ENCODE data around the gene SYT3.

- TF ChIP-seq CTCF (CRISPR knock-in tag; IDR thresholded peaks at IDR 0.05) (no peak), REPIN1 (CRISPR knock-in tag; IDR thresholded peaks at IDR 0.05; ENCODE audit: borderline replicate concordance, low read depth) (no peak), ZNF775 (CRISPR knock-in tag; IDR thresholded peaks at IDR 0.05; ENCODE audit: borderline replicate concordance) (no peak), ZNF382 (CRISPR knock-in tag; IDR thresholded peaks at IDR 0.05; ENCODE audit: borderline replicate concordance) (no peak), ZFP1 (CRISPR knock-in tag; IDR thresholded peaks at IDR 0.05) (no peak), FOXM1 (CRISPR knock-in tag; IDR thresholded peaks at IDR 0.05) (no peak), KDM1A (CRISPR knock-in tag; IDR thresholded peaks at IDR 0.05) (no peak), PAWR (CRISPR knock-in tag; IDR thresholded peaks at IDR 0.05; ENCODE audit: borderline replicate concordance) (no peak), RBM22 (optimal IDR thresholded peaks at IDR 0.05; ENCODE audit: low read length) (no peak), RAD21 (CRISPR knock-in tag; IDR thresholded peaks at IDR 0.05) (no peak), RFX5 (IDR thresholded peaks at IDR 0.05; ENCODE audit: low read depth, low read length) (no peak), ZNF207 (IDR thresholded peaks at IDR 0.05; ENCODE audit: borderline replicate concordance) (no peak), SNAPC2 (CRISPR knock-in tag; IDR thresholded peaks at IDR 0.05) (no peak)
- TF ChIP-seq, protein P1, sequence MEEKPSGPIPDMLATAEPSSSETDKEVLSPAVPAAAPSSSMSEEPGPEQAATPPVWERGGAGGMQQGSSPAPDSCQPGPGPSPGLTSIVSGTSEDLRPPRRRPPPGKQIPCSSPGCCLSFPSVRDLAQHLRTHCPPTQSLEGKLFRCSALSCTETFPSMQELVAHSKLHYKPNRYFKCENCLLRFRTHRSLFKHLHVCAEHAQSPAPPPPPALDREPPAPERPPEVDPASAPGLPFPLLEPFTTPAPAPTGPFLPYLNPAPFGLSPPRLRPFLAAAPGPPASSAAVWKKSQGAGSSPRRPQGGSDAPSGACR (CRISPR knock-in tag; IDR thresholded peaks at IDR 0.05), result no peak
Observed at GRCh38 chr19:50664204-50664603, 24.5 kb upstream of the SYT3 start.

Measured in HepG2 (cell line).